ENCODE results near the gene ADRB1. TPM values are rescaled to one million over a fixed set of nuclear protein-coding genes. Genes with fewer than 3 reads are reported as not detected.
A peak's percentile ranks its signal among the peaks of the same experiment; 100 is the strongest.

Gene ADRB1
- total RNA-seq, 4 donors from 2014 or later = 4.2 to 25.3 (median 12.3) TPM

GRCh38 chr10:114042895-114043531 lies 653 bp upstream of the ADRB1 start:
- peak overlapping the region; percentile 93 to 95 (median 94) for H3K27ac ChIP-seq (replicated peaks in 1 of 4)
- peak overlapping the region; percentile 63 to 72 (median 68) for H3K4me3 ChIP-seq

GRCh38 chr10:114044247-114045135 lies 825 bp downstream of the ADRB1 start:
- peak overlapping the region; percentile 63 to 72 (median 68) for H3K4me3 ChIP-seq
- peaks cover 0 to 20% (median 1%) of the 10 kb centered on the region in 4 donors for H3K27me3 ChIP-seq
- no peaks in the 10 kb centered on the region for H3K36me3 ChIP-seq
- peak in 1 of 2 donors; percentile 19 for TF ChIP-seq POLR2AphosphoS5 (IDR thresholded peaks at IDR 0.05)
- no peak for TF ChIP-seq EP300 (IDR thresholded peaks at IDR 0.05)
- 9% methylated on average over 28 of the region's 106 CpGs for WGBS
- intact Hi-C loops (cut with DNase I) = loop anchor here (5.0 kb wide), 2 partner anchors 87 to 192 kb away; partner anchors contain the start of genes DCLRE1A and NHLRC2
- DNase-seq (ENCODE audit: extremely low spot score) = no peak
- peaks cover 0 to 56% (median 39%) of the 10 kb centered on the region in 4 donors for H3K4me1 ChIP-seq
- peak overlapping the region; percentile 93 to 95 (median 94) for H3K27ac ChIP-seq (replicated peaks in 1 of 4)
- no peaks in the 10 kb centered on the region for H3K9me3 ChIP-seq

More at GRCh38 chr10:114042895-114043531, 653 bp upstream of the ADRB1 start:
- Histone ChIP-seq H3K9me3 (no peaks in the 10 kb centered on the region), H3K4me1 (peaks cover 0 to 41% (median 35%) of the 10 kb centered on the region in 4 donors), H3K36me3 (no peaks in the 10 kb centered on the region), H3K27me3 (peaks cover 0 to 20% (median 1%) of the 10 kb centered on the region in 4 donors)
- DNase-seq (ENCODE audit: extremely low spot score) = no peak
- under 1% methylated on average over 32 of the region's 38 CpGs for WGBS
- intact Hi-C loops (cut with DNase I) = loop anchor here (5.0 kb wide), 2 partner anchors 86 to 191 kb away; partner anchors contain the start of genes DCLRE1A and NHLRC2
- TF ChIP-seq POLR2A (IDR thresholded peaks at IDR 0.05; ENCODE audit: low read depth) (no peak), POLR2AphosphoS5 (IDR thresholded peaks at IDR 0.05) (peak; percentile 16 to 48)

- Histone ChIP-seq H3K27me3 (peaks cover 0 to 20% (median 1%) of the 10 kb centered on the region in 4 donors), H3K4me3 (peak overlapping the region; percentile 63 to 72 (median 68)), H3K36me3 (no peaks in the 10 kb centered on the region), H3K27ac (replicated peaks in 1 of 4) (peak overlapping the region; percentile 93 to 95 (median 94)), H3K4me1 (peaks cover 0 to 62% (median 45%) of the 10 kb centered on the region in 4 donors), H3K9me3 (no peaks in the 10 kb centered on the region)
- no peak for TF ChIP-seq POLR2AphosphoS5 (IDR thresholded peaks at IDR 0.05)
- TF ChIP-seq EP300 (IDR thresholded peaks at IDR 0.05) = no peak
- no peak for TF ChIP-seq POLR2A (IDR thresholded peaks at IDR 0.05; ENCODE audit: low read depth)
- WGBS = 7% methylated on average over 12 of the region's 78 CpGs
- DNase-seq (ENCODE audit: extremely low spot score) = no peak
- intact Hi-C loops (cut with DNase I) = no loop called here
Measured at GRCh38 chr10:114045136-114046086, 1.7 kb downstream of the ADRB1 start.

GRCh38 chr10:114046087-114046458 lies 2.4 kb downstream of the ADRB1 start:
- intact Hi-C loops (cut with DNase I) = no loop called here
- Histone ChIP-seq H3K27me3 (peaks cover 0 to 20% (median 1%) of the 10 kb centered on the region in 4 donors), H3K27ac (replicated peaks in 1 of 4) (peak overlapping the region; percentile 93 to 95 (median 94)), H3K4me1 (peaks cover 4 to 60% (median 43%) of the 10 kb centered on the region in 4 donors), H3K9me3 (no peaks in the 10 kb centered on the region), H3K4me3 (peak overlapping the region; percentile 63 to 72 (median 68)), H3K36me3 (no peaks in the 10 kb centered on the region)
- TF ChIP-seq EP300 (IDR thresholded peaks at IDR 0.05) = no peak
- TF ChIP-seq CTCF (IDR thresholded peaks at IDR 0.05) = no peak
- TF ChIP-seq POLR2A (IDR thresholded peaks at IDR 0.05; ENCODE audit: low read depth) = no peak
- no peak for TF ChIP-seq POLR2AphosphoS5 (IDR thresholded peaks at IDR 0.05)
- WGBS = 46% methylated on average over 7 of the region's 7 CpGs
- no peak for DNase-seq (ENCODE audit: extremely low spot score)

- WGBS = 38% methylated on average over 3 of the region's 3 CpGs
- intact Hi-C loops (cut with DNase I) = no loop called here
- Histone ChIP-seq H3K27me3 (peaks cover 0 to 14% (median 0%) of the 10 kb centered on the region in 4 donors), H3K4me1 (peaks cover 7 to 36% (median 24%) of the 10 kb centered on the region in 4 donors), H3K27ac (replicated peaks in 1 of 4) (peak overlapping the region; percentile 93 to 95 (median 94)), H3K9me3 (no peaks in the 10 kb centered on the region), H3K36me3 (no peaks in the 10 kb centered on the region), H3K4me3 (peak overlapping the region; percentile 1 to 72 (median 38))
- TF ChIP-seq POLR2AphosphoS5 (IDR thresholded peaks at IDR 0.05) (no peak), CTCF (IDR thresholded peaks at IDR 0.05) (no peak), POLR2A (IDR thresholded peaks at IDR 0.05; ENCODE audit: low read depth) (no peak), EP300 (IDR thresholded peaks at IDR 0.05) (no peak)
- DNase-seq (ENCODE audit: extremely low spot score) = no peak
Measured at GRCh38 chr10:114048472-114048871, 4.8 kb downstream of the ADRB1 start.
